ENCODE measurements around the gene COL24A1. TPM values are rescaled to one million over a fixed set of nuclear protein-coding genes. Genes with fewer than 3 reads are reported as not detected.
"Not testable (repeated sequence)": the region's sequence is repeated elsewhere in the genome, so short reads cannot be mapped to it uniquely, and the experiment has no call there.

COL24A1 gene
- total and polyA plus RNA-seq, 3 donors from 2014 or later = 0.75 to 2.4 (median 1.8) TPM

- no peaks in the 10 kb centered on the region for H3K27me3 ChIP-seq
- intact Hi-C loops (cut with DNase I; ENCODE audit: low total_unique reads) = no loop called here
These were observed 56.2 kb downstream of the COL24A1 start for GRCh38 chr1:86100401-86100800.

GRCh38 chr1:86089765-86090164 lies 66.8 kb downstream of the COL24A1 start:
- H3K27ac ChIP-seq = no peak overlapping the region
- H3K4me3 ChIP-seq = peak overlapping the region in 1 of 2 donors; percentile 7
- no peak for TF ChIP-seq POLR2A (IDR thresholded peaks at IDR 0.05)
- TF ChIP-seq, protein P1, sequence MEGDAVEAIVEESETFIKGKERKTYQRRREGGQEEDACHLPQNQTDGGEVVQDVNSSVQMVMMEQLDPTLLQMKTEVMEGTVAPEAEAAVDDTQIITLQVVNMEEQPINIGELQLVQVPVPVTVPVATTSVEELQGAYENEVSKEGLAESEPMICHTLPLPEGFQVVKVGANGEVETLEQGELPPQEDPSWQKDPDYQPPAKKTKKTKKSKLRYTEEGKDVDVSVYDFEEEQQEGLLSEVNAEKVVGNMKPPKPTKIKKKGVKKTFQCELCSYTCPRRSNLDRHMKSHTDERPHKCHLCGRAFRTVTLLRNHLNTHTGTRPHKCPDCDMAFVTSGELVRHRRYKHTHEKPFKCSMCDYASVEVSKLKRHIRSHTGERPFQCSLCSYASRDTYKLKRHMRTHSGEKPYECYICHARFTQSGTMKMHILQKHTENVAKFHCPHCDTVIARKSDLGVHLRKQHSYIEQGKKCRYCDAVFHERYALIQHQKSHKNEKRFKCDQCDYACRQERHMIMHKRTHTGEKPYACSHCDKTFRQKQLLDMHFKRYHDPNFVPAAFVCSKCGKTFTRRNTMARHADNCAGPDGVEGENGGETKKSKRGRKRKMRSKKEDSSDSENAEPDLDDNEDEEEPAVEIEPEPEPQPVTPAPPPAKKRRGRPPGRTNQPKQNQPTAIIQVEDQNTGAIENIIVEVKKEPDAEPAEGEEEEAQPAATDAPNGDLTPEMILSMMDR (IDR thresholded peaks at IDR 0.05) = no peak
- intact Hi-C loops (cut with DNase I; ENCODE audit: low total_unique reads) = no loop called here
- no peaks in the 10 kb centered on the region for H3K36me3 ChIP-seq (ENCODE audit: low read depth, missing control alignments)
- no peaks in the 10 kb centered on the region for H3K4me1 ChIP-seq
- WGBS, 2 donors = 77 to 79% methylated on average over 16 of the region's 16 CpGs
- H3K9me3 ChIP-seq = no peaks in the 10 kb centered on the region
- peak; percentile 31 for DNase-seq
- H3K27me3 ChIP-seq = no peaks in the 10 kb centered on the region

More at GRCh38 chr1:86100401-86100800, 56.2 kb downstream of the COL24A1 start:
- 44 to 55% methylated on average over 1 of the region's 1 CpG for WGBS, 2 donors
- TF ChIP-seq POLR2A (IDR thresholded peaks at IDR 0.05) = no peak
- no peak overlapping the region for H3K4me3 ChIP-seq
- no peaks in the 10 kb centered on the region for H3K36me3 ChIP-seq (ENCODE audit: low read depth, missing control alignments)
- H3K9me3 ChIP-seq = no peaks in the 10 kb centered on the region
- H3K4me1 ChIP-seq = no peaks in the 10 kb centered on the region
- no peak overlapping the region for H3K27ac ChIP-seq
- no peak for DNase-seq

DNA sequence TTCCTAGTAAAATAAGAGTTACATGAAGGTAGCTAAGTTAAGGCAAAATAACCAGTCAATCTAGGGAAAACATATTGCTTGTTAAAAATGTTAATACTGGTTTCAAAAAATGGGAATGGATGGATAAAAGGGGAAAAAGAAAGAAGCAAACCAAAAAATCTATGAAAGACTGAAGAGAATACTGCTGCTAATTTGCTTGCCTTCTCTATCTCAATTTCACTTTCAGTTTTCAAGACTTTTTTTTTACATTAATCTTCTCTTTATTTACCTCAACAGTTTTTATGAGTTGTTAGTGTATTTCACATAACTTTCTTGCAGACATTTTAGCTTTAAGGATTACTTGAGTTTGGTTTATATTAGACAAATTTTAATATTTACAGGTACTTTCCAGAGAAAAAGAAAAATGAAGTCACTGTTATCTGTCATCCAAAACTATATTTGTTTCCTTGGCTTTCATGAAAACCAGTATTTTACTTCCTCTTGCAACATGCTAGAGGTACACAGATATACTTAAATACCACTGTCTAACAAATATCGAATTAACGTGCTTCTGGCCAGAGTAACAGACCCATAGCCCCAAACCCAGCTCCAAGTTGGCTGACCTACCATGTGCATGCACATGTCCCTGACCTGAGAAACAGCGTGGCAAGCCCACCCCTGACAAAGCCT lies 70.7 kb downstream of the COL24A1 start:
- Histone ChIP-seq H3K4me3 (no peak overlapping the region), H3K27ac (no peak overlapping the region), H3K36me3 (ENCODE audit: low read depth, missing control alignments) (no peaks in the 10 kb centered on the region), H3K9me3 (no peaks in the 10 kb centered on the region), H3K27me3 (no peaks in the 10 kb centered on the region), H3K4me1 (no peaks in the 10 kb centered on the region)
- DNase-seq = no peak
- intact Hi-C loops (cut with DNase I; ENCODE audit: low total_unique reads) = no loop called here
- WGBS, 2 donors = 62 to 73% methylated on average over 3 of the region's 3 CpGs
- TF ChIP-seq POLR2A (IDR thresholded peaks at IDR 0.05) = no peak
- TF ChIP-seq, protein P1 (IDR thresholded peaks at IDR 0.05) = no peak

- DNase-seq = no peak
- no peak overlapping the region for H3K4me3 ChIP-seq
- no peak overlapping the region for H3K27ac ChIP-seq
- no peaks in the 10 kb centered on the region for H3K9me3 ChIP-seq
- no peaks in the 10 kb centered on the region for H3K36me3 ChIP-seq (ENCODE audit: low read depth, missing control alignments)
- no peak for TF ChIP-seq POLR2A (IDR thresholded peaks at IDR 0.05)
- TF ChIP-seq, protein P1 (IDR thresholded peaks at IDR 0.05) = no peak
- no peaks in the 10 kb centered on the region for H3K4me1 ChIP-seq
- intact Hi-C loops (cut with DNase I; ENCODE audit: low total_unique reads) = no loop called here
- H3K27me3 ChIP-seq = no peaks in the 10 kb centered on the region
These were observed 71.6 kb downstream of the COL24A1 start for GRCh38 chr1:86084998-86085397.

- DNase-seq = no peak
- Histone ChIP-seq H3K4me1 (no peaks in the 10 kb centered on the region), H3K27ac (no peak overlapping the region), H3K9me3 (no peaks in the 10 kb centered on the region), H3K36me3 (ENCODE audit: low read depth, missing control alignments) (no peaks in the 10 kb centered on the region), H3K27me3 (no peaks in the 10 kb centered on the region), H3K4me3 (no peak overlapping the region)
- intact Hi-C loops (cut with DNase I; ENCODE audit: low total_unique reads) = no loop called here
- TF ChIP-seq POLR2A (IDR thresholded peaks at IDR 0.05) = no peak
- TF ChIP-seq, protein P1 (IDR thresholded peaks at IDR 0.05) = no peak
These were observed 74.4 kb downstream of the COL24A1 start for GRCh38 chr1:86082183-86082582.

DNA sequence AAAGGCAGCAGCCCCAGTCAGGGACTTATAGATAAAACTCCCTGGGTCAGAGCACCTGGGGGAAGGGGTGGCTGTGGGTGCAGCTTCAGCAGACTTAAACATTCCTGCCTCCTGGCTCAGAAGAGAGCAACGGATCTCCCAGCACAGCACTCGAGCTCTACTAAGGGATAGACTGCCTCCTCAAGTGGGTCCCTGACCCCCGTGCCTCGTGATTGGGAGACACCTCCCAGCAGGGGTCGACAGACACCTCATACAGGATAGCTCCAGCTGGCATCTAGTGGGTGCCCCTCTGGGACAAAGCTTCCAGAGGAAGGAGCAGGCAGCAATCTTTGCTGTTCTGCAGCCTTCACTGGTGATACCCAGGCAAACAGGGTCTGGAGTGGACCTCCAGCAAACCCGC lies 84.1 kb downstream of the COL24A1 start:
- H3K36me3 ChIP-seq (ENCODE audit: low read depth, missing control alignments); H3K4me3 ChIP-seq; intact Hi-C loops (cut with DNase I; ENCODE audit: low total_unique reads); DNase-seq; H3K27ac ChIP-seq; H3K9me3 ChIP-seq; H3K27me3 ChIP-seq; H3K4me1 ChIP-seq: not testable (repeated sequence)
- 93 to 94% methylated on average over 6 of the region's 6 CpGs for WGBS, 2 donors

DNA sequence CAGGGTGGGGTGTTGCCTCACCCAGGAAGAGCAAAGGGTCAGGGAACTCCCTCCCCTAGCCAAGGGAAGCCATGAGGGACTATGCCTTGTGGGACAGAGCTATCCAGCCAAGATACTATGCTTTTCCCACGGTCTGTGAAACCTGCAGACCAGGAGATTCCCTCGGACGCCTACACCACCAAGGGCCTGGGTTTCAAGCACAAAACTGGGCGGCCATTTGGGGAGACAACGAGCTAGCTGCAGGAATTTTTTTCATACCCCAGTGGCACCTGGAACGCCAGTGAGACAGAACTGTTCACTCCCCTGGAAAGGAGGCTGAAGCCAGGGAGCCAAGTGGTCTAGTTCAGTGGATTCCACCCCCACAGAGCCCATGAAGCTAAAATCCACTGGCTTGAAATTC lies 84.7 kb downstream of the COL24A1 start:
- H3K27me3 ChIP-seq; DNase-seq; H3K36me3 ChIP-seq (ENCODE audit: low read depth, missing control alignments); intact Hi-C loops (cut with DNase I; ENCODE audit: low total_unique reads); H3K27ac ChIP-seq; H3K4me1 ChIP-seq; H3K4me3 ChIP-seq; H3K9me3 ChIP-seq: not testable (repeated sequence)
- 82 to 89% methylated on average over 3 to 6 of the region's 6 CpGs for WGBS, 2 donors
